ENCODE measurements around the gene NUDT16L1. TPM values are rescaled to one million over a fixed set of nuclear protein-coding genes. Genes with fewer than 3 reads are reported as not detected.

NUDT16L1 gene
- polyA plus RNA-seq, 1 of the 3 experiments (the other 2 are of a cell fraction): 45.8 TPM

DNA sequence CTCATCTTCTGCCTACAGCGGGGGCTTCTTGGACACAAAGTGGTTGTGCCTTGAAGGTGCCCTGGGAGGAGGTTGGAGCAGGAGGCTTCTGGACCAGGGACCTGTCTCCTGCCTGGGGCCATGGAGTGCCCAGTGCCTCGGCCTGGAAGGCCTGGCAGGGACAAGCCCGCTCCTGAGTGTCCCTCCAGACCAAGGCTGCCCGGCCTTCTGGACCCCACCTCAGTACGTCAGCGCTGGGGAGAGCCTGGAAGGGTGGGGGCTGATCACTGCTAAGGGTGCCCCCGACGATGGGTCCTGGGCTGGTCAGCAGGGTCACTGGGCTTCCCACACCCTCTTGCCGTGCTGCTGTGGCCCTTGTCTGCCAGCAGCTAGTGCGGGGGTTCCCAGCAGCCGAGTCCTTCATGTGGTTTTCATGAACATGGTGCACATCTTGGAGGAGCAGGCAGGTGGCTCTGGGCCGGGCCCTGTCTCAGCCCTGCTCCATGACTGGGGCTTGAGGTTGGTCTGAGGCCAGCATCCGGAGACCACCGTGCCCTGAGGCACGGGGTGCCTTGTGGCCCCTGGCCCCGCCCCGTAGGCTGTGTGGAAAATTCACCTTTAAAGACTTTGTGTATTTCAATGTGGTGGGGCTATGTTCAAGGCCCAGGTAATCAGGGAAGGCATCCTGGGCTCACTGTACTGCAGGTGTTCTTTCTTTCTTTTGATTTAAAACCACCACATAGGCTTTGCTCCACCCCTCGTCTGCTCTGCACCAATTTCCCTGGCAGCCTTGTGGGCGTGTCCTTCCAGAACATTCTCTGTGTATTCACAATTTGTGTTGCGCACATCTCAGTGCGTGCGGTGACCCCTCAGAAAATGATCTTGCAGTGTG lies 46.4 kb upstream of the NUDT16L1 start:
- no peaks in the 10 kb centered on the region for H3F3A ChIP-seq (replicated peaks; ENCODE audit: insufficient read depth)
- ChIA-PET CTCF (interaction anchor here (0.6 kb wide), 1 partner anchor 10 kb away, joined by 3 read pairs; no protein-coding TSS in a partner anchor), POLR2A (no interaction called here)
- H3K4me3 ChIP-seq (ENCODE audit: low read depth in 2 of 2, low read length in 1 of 2): no peak overlapping the region
- H3K27me3 ChIP-seq (ENCODE audit: insufficient read depth): no peaks in the 10 kb centered on the region
- no peak overlapping the region for H3K9ac ChIP-seq
- no peaks in the 10 kb centered on the region for H3K9me2 ChIP-seq
- peaks cover 75% of the 10 kb centered on the region for H3K79me2 ChIP-seq (ENCODE audit: insufficient read depth)
- DNase-seq: no peak
- H3K36me3 ChIP-seq (replicated peaks in 1 of 2; ENCODE audit: control insufficient read depth in 1 of 2, insufficient read depth in 2 of 2, low read length in 1 of 2): peaks cover 9% of the 10 kb centered on the region in 2 experiments
- no peak overlapping the region for H3K27ac ChIP-seq (ENCODE audit: low read depth in 2 of 2, low read length in 1 of 2)
- TF ChIP-seq GABPA (IDR thresholded peaks at IDR 0.05; ENCODE audit: low read depth) (no peak), RXRA (IDR thresholded peaks at IDR 0.05; ENCODE audit: borderline replicate concordance, low read depth) (no peak), FOSL2 (IDR thresholded peaks at IDR 0.05; ENCODE audit: borderline replicate concordance, low read depth) (no peak), SIN3A (IDR thresholded peaks at IDR 0.05; ENCODE audit: borderline replicate concordance, low read depth, low read length) (no peak), YY1 (IDR thresholded peaks at IDR 0.05; ENCODE audit: low read depth) (no peak), GATA2 (CRISPR knock-in tag; IDR thresholded peaks at IDR 0.05) (no peak), EP300 (IDR thresholded peaks at IDR 0.05; ENCODE audit: borderline replicate concordance in 1 of 2, low read depth in 1 of 2, low read length in 1 of 2) (no peak), NFIC (IDR thresholded peaks at IDR 0.05; ENCODE audit: borderline replicate concordance) (no peak), MXI1 (IDR thresholded peaks at IDR 0.05; ENCODE audit: low read depth, low read length) (no peak), TAF1 (IDR thresholded peaks at IDR 0.05; ENCODE audit: borderline replicate concordance, low read depth, low read length) (no peak), RAD21 (IDR thresholded peaks at IDR 0.05; ENCODE audit: low read length) (no peak), NRF1 (IDR thresholded peaks at IDR 0.05; ENCODE audit: low read depth, low read length) (no peak), EZH2phosphoT487 (IDR thresholded peaks at IDR 0.05; ENCODE audit: borderline replicate concordance, low read depth) (no peak), FOXM1 (IDR thresholded peaks at IDR 0.05; ENCODE audit: low read depth) (no peak)
- TF ChIP-seq, protein P1, sequence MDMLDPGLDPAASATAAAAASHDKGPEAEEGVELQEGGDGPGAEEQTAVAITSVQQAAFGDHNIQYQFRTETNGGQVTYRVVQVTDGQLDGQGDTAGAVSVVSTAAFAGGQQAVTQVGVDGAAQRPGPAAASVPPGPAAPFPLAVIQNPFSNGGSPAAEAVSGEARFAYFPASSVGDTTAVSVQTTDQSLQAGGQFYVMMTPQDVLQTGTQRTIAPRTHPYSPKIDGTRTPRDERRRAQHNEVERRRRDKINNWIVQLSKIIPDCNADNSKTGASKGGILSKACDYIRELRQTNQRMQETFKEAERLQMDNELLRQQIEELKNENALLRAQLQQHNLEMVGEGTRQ (IDR thresholded peaks at IDR 0.05; ENCODE audit: borderline replicate concordance, low read depth, low read length): no peak
- TF ChIP-seq, protein P2, sequence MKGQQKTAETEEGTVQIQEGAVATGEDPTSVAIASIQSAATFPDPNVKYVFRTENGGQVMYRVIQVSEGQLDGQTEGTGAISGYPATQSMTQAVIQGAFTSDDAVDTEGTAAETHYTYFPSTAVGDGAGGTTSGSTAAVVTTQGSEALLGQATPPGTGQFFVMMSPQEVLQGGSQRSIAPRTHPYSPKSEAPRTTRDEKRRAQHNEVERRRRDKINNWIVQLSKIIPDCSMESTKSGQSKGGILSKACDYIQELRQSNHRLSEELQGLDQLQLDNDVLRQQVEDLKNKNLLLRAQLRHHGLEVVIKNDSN (IDR thresholded peaks at IDR 0.05; ENCODE audit: borderline replicate concordance, low read depth): no peak
- TF ChIP-seq, protein P3, sequence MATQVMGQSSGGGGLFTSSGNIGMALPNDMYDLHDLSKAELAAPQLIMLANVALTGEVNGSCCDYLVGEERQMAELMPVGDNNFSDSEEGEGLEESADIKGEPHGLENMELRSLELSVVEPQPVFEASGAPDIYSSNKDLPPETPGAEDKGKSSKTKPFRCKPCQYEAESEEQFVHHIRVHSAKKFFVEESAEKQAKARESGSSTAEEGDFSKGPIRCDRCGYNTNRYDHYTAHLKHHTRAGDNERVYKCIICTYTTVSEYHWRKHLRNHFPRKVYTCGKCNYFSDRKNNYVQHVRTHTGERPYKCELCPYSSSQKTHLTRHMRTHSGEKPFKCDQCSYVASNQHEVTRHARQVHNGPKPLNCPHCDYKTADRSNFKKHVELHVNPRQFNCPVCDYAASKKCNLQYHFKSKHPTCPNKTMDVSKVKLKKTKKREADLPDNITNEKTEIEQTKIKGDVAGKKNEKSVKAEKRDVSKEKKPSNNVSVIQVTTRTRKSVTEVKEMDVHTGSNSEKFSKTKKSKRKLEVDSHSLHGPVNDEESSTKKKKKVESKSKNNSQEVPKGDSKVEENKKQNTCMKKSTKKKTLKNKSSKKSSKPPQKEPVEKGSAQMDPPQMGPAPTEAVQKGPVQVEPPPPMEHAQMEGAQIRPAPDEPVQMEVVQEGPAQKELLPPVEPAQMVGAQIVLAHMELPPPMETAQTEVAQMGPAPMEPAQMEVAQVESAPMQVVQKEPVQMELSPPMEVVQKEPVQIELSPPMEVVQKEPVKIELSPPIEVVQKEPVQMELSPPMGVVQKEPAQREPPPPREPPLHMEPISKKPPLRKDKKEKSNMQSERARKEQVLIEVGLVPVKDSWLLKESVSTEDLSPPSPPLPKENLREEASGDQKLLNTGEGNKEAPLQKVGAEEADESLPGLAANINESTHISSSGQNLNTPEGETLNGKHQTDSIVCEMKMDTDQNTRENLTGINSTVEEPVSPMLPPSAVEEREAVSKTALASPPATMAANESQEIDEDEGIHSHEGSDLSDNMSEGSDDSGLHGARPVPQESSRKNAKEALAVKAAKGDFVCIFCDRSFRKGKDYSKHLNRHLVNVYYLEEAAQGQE (IDR thresholded peaks at IDR 0.05; ENCODE audit: low read depth, low read length): no peak
- H3K4me1 ChIP-seq (ENCODE audit: control insufficient read depth in 1 of 2, insufficient read depth in 2 of 2, low read depth in 1 of 2, low read length in 1 of 2): no peaks in the 10 kb centered on the region
- no peak overlapping the region for H2AFZ ChIP-seq (ENCODE audit: low read depth)
- 93% methylated on average over 7 of the region's 22 CpGs for WGBS (ENCODE audit: low lambda C conversion rate)
- no peak overlapping the region for H3K4me2 ChIP-seq
- no peaks in the 10 kb centered on the region for H3K9me3 ChIP-seq
- H4K20me1 ChIP-seq (ENCODE audit: insufficient read depth): peaks cover 63% of the 10 kb centered on the region
